Posterior vena cava (tissue), 2 donors: ENCODE measurements around the gene C12orf57. TPM values are rescaled to one million over a fixed set of nuclear protein-coding genes. Genes with fewer than 3 reads are reported as not detected.
A peak's percentile ranks its signal among the peaks of the same experiment; 100 is the strongest.

Experiments used
- DNase-seq: peaks from one replicate; pipeline ENCODE4 v3.0.0-alpha.2; 2020; ENCODE audit warnings: low spot score
- intact Hi-C, 2 donors: fragments of 100-400 bp; cut with DNase I; formaldehyde crosslinking; loops; one replicate each; pipeline versions ENCODE4 v1.14.1 to v1.14.2; 2022 to 2023
- total RNA-seq, 2 donors: library from RNA; stranded (reverse); fragmentation: NEBNext Ultra II Directional; extraction: Animal tissue kit (Norgen Biotek cat#: 25700); gene quantifications; one replicate each; pipeline ENCODE4 v1.2.1, GENCODE V29; 2021
- donor health status: DM: yes; HTN: yes; CAD: no.
- donor health status: DM: yes; HTN: yes; CAD: no.

The C12orf57 gene
- total RNA-seq, 2 donors from 2014 or later: 189 to 206 TPM

- intact Hi-C loops: loop anchor here (10.0 kb wide), 3 partner anchors 125 to 155 kb away; partner anchors contain the start of gene C1R (in 1 of the 2)
- DNase-seq: peak; percentile 77
These were observed 16.2 kb downstream of the C12orf57 start for GRCh38 chr12:6959805-6960592.

- intact Hi-C loops: loop anchor here (10.0 kb wide), 2 partner anchors 124 to 134 kb away; partner anchors contain the start of gene C1R (in 1 of the 2)
These were observed 16.9 kb downstream of the C12orf57 start for GRCh38 chr12:6960593-6961277.

GRCh38 chr12:6961278-6961694, 17.5 kb downstream of the C12orf57 start:
- intact Hi-C loops: loop anchor here (10.0 kb wide), 2 partner anchors 124 to 134 kb away; partner anchors contain the start of gene C1R (in 1 of the 2)
- DNase-seq: peak; percentile 91

More at GRCh38 chr12:6960593-6961277, 16.9 kb downstream of the C12orf57 start:
- peak; percentile 78 for DNase-seq

- intact Hi-C loops: loop anchor here (10.0 kb wide), 2 partner anchors 123 to 133 kb away; partner anchors contain the start of gene C1R (in 1 of the 2)
- peak; percentile 92 for DNase-seq
These were observed 18.0 kb downstream of the C12orf57 start for GRCh38 chr12:6961695-6962284.

GRCh38 chr12:6962285-6963015, 18.6 kb downstream of the C12orf57 start:
- DNase-seq: peak; percentile 81

GRCh38 chr12:6963016-6963731, 19.4 kb downstream of the C12orf57 start:
- peak; percentile 81 for DNase-seq
- intact Hi-C loops: loop anchor here (10.0 kb wide), 2 partner anchors 122 to 132 kb away; partner anchors contain the start of gene C1R (in 1 of the 2)

More at GRCh38 chr12:6962285-6963015, 18.6 kb downstream of the C12orf57 start:
- intact Hi-C loops: loop anchor here (10.0 kb wide), 2 partner anchors 122 to 132 kb away; partner anchors contain the start of gene C1R (in 1 of the 2)

- intact Hi-C loops: loop anchor here (10.0 kb wide), 2 partner anchors 121 to 131 kb away; partner anchors contain the start of gene C1R (in 1 of the 2)
- DNase-seq: peak; percentile 82
These were observed 20.1 kb downstream of the C12orf57 start for GRCh38 chr12:6963791-6964413.

GRCh38 chr12:6964605-6965025, 20.8 kb downstream of the C12orf57 start:
- intact Hi-C loops: loop anchor here (10.0 kb wide), 2 partner anchors 120 to 130 kb away; partner anchors contain the start of gene C1R (in 1 of the 2)
- peak; percentile 78 for DNase-seq

GRCh38 chr12:6965026-6965661, 21.3 kb downstream of the C12orf57 start:
- peak; percentile 96 for DNase-seq
- intact Hi-C loops: loop anchor here (10.0 kb wide), 2 partner anchors 120 to 130 kb away; partner anchors contain the start of gene C1R (in 1 of the 2)

- intact Hi-C loops: loop anchor here (2.0 to 10.0 kb wide), 3 partner anchors 51 to 129 kb away; partner anchors contain the start of gene C1R (in 1 of the 2)
- peak; percentile 24 for DNase-seq
These were observed 21.9 kb downstream of the C12orf57 start for GRCh38 chr12:6965714-6966113.

- DNase-seq: peak; percentile 9
- intact Hi-C loops: loop anchor here (2.0 to 10.0 kb wide), 3 partner anchors 50 to 128 kb away; partner anchors contain the start of gene C1R (in 1 of the 2)
These were observed 22.5 kb downstream of the C12orf57 start for GRCh38 chr12:6966351-6966750.

- peak; percentile 67 for DNase-seq
- intact Hi-C loops: loop anchor here (2.0 to 10.0 kb wide), 4 partner anchors 43 to 127 kb away; partner anchors contain the start of gene C1R (in 1 of the 2)
These were observed 23.9 kb downstream of the C12orf57 start for GRCh38 chr12:6967651-6968100.

- peak; percentile 32 for DNase-seq
- intact Hi-C loops: loop anchor here (2.0 to 10.0 kb wide), 3 partner anchors 44 to 126 kb away; partner anchors contain the start of gene C1R (in 1 of the 2)
These were observed 24.6 kb downstream of the C12orf57 start for GRCh38 chr12:6968426-6968825.

- intact Hi-C loops: no loop called here
- no peak for DNase-seq
These were observed 26.3 kb downstream of the C12orf57 start for GRCh38 chr12:6970096-6970527.

- peak; percentile 45 for DNase-seq
- intact Hi-C loops: no loop called here
These were observed 30.4 kb downstream of the C12orf57 start for GRCh38 chr12:6974180-6974579.

- no peak for DNase-seq
- intact Hi-C loops: no loop called here
These were observed 31.6 kb downstream of the C12orf57 start for GRCh38 chr12:6975297-6976032.
